GM23338 (cell line): Measurements from ENCODE around the gene TOB2.

Source experiments
- CREB1 ChIP-seq: fragments of 250-450 bp; sonication (Bioruptor Pico); IDR thresholded peaks from 2 replicates; pipeline ENCODE4 v1.5.0; 2020; ENCODE audit warnings: low read depth, mild to moderate bottlenecking, moderate library complexity
- EZH2 ChIP-seq: fragments of 200-600 bp; sonication (generic); IDR thresholded peaks from one replicate; pipeline ENCODE4 v1.8.0; 2017; ENCODE audit warnings: antibody characterized with exemption, mild to moderate bottlenecking, low read depth; ENCODE audit not compliant: unreplicated experiment
- EZH2phosphoT487 ChIP-seq: fragments of 200-600 bp; sonication (generic); IDR thresholded peaks from one replicate; pipeline ENCODE4 v1.8.1; 2018; ENCODE audit warnings: antibody characterized with exemption; ENCODE audit not compliant: unreplicated experiment
- POLR2AphosphoS5 ChIP-seq: IDR thresholded peaks from 2 replicates; pipeline ENCODE4 v1.6.1; 2016; ENCODE audit warnings: antibody characterized with exemption, low read depth
- STAT1 ChIP-seq: IDR thresholded peaks from one replicate; pipeline ENCODE4 v1.6.1; 2016; ENCODE audit warnings: antibody characterized with exemption; ENCODE audit not compliant: unreplicated experiment
- ZNF331 ChIP-seq: fragments of 250-450 bp; sonication (Bioruptor Pico); IDR thresholded peaks from 2 replicates; pipeline ENCODE4 v1.5.0; 2020; ENCODE audit warnings: low read depth, mild to moderate bottlenecking, moderate library complexity
- TF ChIP-seq, protein P1 (sequence below), 2 experiments: fragments of 200-600 bp in 1 of 2; sonication (generic) in 1 of 2; conservative IDR thresholded peaks; 2 replicates each; pipeline versions ENCODE4 v1.5.1 to v1.6.1; 2016 to 2017; ENCODE audit warnings: antibody characterized with exemption in 2 of 2, low read depth in 2 of 2, mild to moderate bottlenecking in 2 of 2, moderate library complexity in 1 of 2
- TF ChIP-seq, protein P2 (sequence below): IDR thresholded peaks from one replicate; pipeline ENCODE4 v1.6.1; 2018; ENCODE audit warnings: antibody characterized with exemption; ENCODE audit not compliant: unreplicated experiment

DNA sequence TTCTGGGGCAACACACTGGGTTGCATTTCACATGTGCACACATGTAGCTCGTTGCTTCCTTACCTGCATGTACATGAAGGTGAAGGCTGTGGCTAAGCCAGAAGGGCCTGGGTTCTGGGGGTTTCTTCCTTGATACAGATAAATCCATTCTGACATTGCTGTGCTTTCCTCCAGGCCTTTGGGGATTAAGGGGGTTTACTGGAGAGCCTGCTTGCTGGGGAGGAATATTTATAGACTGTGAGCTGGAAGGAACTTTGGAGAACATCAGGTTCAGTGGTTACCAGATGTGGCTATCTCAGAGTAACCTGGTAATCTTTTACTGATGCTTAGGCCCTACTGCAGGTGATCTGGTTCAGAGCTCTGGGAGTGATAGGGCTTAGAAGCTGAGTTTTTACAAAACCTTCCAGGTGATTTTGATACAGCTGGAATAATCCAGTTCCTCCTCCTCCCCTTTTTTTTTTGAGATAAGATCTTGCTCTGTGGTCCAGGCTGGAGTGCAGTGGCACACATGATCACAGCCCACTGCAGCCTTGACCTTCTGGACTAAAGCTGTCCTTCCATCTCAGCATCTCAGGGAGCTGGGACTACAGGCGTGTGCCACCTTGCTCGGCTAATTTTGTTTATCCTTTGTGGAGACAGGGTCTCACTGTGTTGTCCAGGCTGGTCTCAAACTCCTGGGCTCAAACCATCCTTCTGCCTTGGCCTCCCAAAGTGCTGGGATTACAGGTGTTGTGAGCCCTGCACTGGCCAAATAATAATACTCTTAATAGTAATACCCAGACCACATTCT, 42.2 kb upstream of the TOB2 start:
- TF ChIP-seq, protein P1, sequence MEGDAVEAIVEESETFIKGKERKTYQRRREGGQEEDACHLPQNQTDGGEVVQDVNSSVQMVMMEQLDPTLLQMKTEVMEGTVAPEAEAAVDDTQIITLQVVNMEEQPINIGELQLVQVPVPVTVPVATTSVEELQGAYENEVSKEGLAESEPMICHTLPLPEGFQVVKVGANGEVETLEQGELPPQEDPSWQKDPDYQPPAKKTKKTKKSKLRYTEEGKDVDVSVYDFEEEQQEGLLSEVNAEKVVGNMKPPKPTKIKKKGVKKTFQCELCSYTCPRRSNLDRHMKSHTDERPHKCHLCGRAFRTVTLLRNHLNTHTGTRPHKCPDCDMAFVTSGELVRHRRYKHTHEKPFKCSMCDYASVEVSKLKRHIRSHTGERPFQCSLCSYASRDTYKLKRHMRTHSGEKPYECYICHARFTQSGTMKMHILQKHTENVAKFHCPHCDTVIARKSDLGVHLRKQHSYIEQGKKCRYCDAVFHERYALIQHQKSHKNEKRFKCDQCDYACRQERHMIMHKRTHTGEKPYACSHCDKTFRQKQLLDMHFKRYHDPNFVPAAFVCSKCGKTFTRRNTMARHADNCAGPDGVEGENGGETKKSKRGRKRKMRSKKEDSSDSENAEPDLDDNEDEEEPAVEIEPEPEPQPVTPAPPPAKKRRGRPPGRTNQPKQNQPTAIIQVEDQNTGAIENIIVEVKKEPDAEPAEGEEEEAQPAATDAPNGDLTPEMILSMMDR (conservative IDR thresholded peaks at IDR 0.05; ENCODE audit: low read depth in 2 of 2): no peak
- no peak for TF ChIP-seq EZH2phosphoT487
- TF ChIP-seq EZH2: no peak
- TF ChIP-seq CREB1 (CRISPR knock-in tag): no peak
- TF ChIP-seq POLR2AphosphoS5: no peak
- no peak for TF ChIP-seq STAT1
- TF ChIP-seq, protein P2, sequence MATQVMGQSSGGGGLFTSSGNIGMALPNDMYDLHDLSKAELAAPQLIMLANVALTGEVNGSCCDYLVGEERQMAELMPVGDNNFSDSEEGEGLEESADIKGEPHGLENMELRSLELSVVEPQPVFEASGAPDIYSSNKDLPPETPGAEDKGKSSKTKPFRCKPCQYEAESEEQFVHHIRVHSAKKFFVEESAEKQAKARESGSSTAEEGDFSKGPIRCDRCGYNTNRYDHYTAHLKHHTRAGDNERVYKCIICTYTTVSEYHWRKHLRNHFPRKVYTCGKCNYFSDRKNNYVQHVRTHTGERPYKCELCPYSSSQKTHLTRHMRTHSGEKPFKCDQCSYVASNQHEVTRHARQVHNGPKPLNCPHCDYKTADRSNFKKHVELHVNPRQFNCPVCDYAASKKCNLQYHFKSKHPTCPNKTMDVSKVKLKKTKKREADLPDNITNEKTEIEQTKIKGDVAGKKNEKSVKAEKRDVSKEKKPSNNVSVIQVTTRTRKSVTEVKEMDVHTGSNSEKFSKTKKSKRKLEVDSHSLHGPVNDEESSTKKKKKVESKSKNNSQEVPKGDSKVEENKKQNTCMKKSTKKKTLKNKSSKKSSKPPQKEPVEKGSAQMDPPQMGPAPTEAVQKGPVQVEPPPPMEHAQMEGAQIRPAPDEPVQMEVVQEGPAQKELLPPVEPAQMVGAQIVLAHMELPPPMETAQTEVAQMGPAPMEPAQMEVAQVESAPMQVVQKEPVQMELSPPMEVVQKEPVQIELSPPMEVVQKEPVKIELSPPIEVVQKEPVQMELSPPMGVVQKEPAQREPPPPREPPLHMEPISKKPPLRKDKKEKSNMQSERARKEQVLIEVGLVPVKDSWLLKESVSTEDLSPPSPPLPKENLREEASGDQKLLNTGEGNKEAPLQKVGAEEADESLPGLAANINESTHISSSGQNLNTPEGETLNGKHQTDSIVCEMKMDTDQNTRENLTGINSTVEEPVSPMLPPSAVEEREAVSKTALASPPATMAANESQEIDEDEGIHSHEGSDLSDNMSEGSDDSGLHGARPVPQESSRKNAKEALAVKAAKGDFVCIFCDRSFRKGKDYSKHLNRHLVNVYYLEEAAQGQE: no peak
- no peak for TF ChIP-seq ZNF331
